ENCODE measurements around the gene PCGF1.
A peak's percentile ranks its signal among the peaks of the same experiment; 100 is the strongest.
"Not testable (repeated sequence)": the region's sequence is repeated elsewhere in the genome, so short reads cannot be mapped to it uniquely, and the experiment has no call there.

The PCGF1 gene

GRCh38 chr2:74461187-74462053, 46.1 kb downstream of the PCGF1 start:
- POLR2A ChIA-PET: no interaction called here
- peak; percentile 17 for TF ChIP-seq CTCF (IDR thresholded peaks at IDR 0.05; ENCODE audit: control extremely low read depth, extremely low read depth, low read depth, missing control alignments)
- no peak for DNase-seq (ENCODE audit: extremely low spot score)
- CTCF ChIA-PET: interaction anchor here (1.2 to 2.3 kb wide), 4 partner anchors 13 to 126 kb away, joined by 3 to 4 read pairs (median 4); no protein-coding TSS in a partner anchor

- CTCF ChIA-PET: interaction anchor here (0.7 to 4.4 kb wide), 3 partner anchors 15 to 23 kb away, joined by 3 to 29 read pairs (median 5); partner anchors contain the start of genes CCDC142 and TTC31
- DNase-seq (ENCODE audit: extremely low spot score); POLR2A ChIA-PET: not testable (repeated sequence)
Measured at GRCh38 chr2:74460187-74460586, 47.3 kb downstream of the PCGF1 start.

GRCh38 chr2:74459503-74460118, 47.9 kb downstream of the PCGF1 start:
- CTCF ChIA-PET: interaction anchor here (0.8 to 4.5 kb wide), 5 partner anchors 7 to 128 kb away, joined by 3 to 29 read pairs (median 5); partner anchors contain the start of genes CCDC142, MRPL53 and TTC31
- POLR2A ChIA-PET: not testable (repeated sequence)

GRCh38 chr2:74458938-74459363, 48.5 kb downstream of the PCGF1 start:
- ChIA-PET CTCF (interaction anchor here (0.9 to 4.5 kb wide), 5 partner anchors 8 to 129 kb away, joined by 3 to 29 read pairs (median 5); partner anchors contain the start of genes AUP1, CCDC142, HTRA2 and MRPL53), POLR2A (interaction anchor here (1.0 to 1.7 kb wide), 8 partner anchors 8 to 72 kb away, joined by 3 to 8 read pairs (median 6); partner anchors contain the start of genes AUP1, HTRA2 and MRPL53)
- no peak for TF ChIP-seq CTCF (IDR thresholded peaks at IDR 0.05; ENCODE audit: control extremely low read depth, extremely low read depth, low read depth, missing control alignments)
- DNase-seq (ENCODE audit: extremely low spot score): no peak

More at GRCh38 chr2:74459503-74460118, 47.9 kb downstream of the PCGF1 start:
- DNase-seq (ENCODE audit: extremely low spot score): not testable (repeated sequence)

- POLR2A ChIA-PET: interaction anchor here (1.0 to 1.7 kb wide), 10 partner anchors 9 to 72 kb away, joined by 3 to 8 read pairs (median 4); partner anchors contain the start of genes AUP1, HTRA2 and MRPL53
- DNase-seq (ENCODE audit: extremely low spot score): peak; percentile 95
- CTCF ChIA-PET: interaction anchor here (0.9 to 4.5 kb wide), 7 partner anchors 9 to 129 kb away, joined by 3 to 29 read pairs (median 4); partner anchors contain the start of genes AUP1, CCDC142, HTRA2 and MRPL53
Measured at GRCh38 chr2:74458132-74458937, 49.2 kb downstream of the PCGF1 start, which contains the start of gene WBP1. TSS of gene WBP1 (plus strand) at chr2:74458438. CDS start at chr2:74458603, 165 bp downstream.

DNA sequence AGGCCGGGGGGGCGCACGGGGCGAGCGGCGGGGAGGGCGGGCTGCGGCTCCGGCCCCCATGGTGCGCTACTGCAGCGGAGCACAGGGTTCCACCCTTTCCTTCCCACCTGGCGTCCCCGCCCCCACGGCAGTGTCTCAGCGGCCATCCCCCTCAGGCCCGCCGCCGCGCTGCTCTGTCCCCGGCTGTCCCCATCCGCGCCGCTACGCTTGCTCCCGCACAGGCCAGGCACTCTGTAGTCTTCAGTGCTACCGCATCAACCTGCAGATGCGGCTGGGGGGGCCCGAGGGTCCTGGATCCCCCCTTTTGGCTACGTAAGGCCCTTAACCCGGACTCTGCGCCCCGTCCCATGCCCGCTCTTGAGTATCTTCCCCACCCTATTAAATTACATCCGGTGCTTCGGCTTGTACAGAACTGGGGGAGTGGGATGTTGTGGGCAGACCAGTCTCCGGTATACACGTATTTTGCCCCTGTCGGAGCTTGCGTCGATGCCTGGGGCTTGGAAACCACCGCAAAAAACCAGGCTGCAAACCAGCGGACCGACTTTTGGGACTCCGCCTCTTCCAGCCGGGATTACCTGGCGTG, 49.9 kb downstream of the PCGF1 start:
- ChIA-PET POLR2A (interaction anchor here (0.6 to 1.7 kb wide), 10 partner anchors 9 to 73 kb away, joined by 3 to 8 read pairs (median 6); partner anchors contain the start of genes AUP1, HTRA2 and MRPL53), CTCF (interaction anchor here (1.0 to 4.5 kb wide), 7 partner anchors 16 to 130 kb away, joined by 3 to 29 read pairs (median 4); partner anchors contain the start of genes AUP1, CCDC142, HTRA2 and MRPL53)
- TF ChIP-seq CTCF (IDR thresholded peaks at IDR 0.05; ENCODE audit: control extremely low read depth, extremely low read depth, low read depth, missing control alignments): no peak
- DNase-seq (ENCODE audit: extremely low spot score): peak; percentile 80

More at GRCh38 chr2:74458132-74458937, 49.2 kb downstream of the PCGF1 start, which contains the start of gene WBP1:
- no peak for TF ChIP-seq CTCF (IDR thresholded peaks at IDR 0.05; ENCODE audit: control extremely low read depth, extremely low read depth, low read depth, missing control alignments)

Data from GM10248 (cell line).